Measurements from ENCODE around the gene INSYN2B.

DNA sequence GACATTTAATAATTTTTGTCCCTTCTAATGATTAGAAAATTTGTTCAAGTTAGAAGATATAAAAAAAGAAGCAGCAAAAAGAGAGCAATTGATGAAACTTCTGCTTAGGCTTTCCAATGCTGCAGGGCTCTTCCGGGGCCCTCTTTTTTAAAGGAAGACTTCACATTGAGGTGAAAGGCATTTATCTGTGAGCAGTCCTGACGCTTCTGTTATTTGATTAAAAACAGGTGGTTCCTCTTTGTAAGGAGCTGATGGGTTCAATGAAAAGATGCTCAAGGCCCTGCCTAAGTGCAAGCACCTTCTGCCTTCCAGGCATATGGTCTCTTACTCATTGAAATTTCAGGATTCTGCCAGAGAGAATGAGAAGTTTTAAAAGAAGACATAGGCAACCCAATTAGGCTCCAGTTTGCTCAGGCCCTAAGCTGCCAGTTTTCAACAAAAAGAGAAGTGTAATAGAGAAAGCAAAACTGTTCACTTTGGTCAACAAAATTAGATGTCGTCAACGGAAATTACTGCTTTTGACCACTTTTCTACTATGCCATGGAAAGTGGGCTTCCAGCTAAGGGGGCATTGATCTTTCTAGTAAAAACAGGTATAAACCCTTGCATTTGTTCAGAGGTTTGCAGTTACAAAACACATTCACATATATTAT is 100.2 kb downstream of the INSYN2B start:
- no peak for TF ChIP-seq RAD21 (IDR thresholded peaks at IDR 0.05 in 1 of 2, conservative IDR thresholded peaks at IDR 0.05 in 1 of 2; ENCODE audit: low read depth in 2 of 2, low read length in 2 of 2)
- no peak for TF ChIP-seq EGR1 (IDR thresholded peaks at IDR 0.05; ENCODE audit: borderline replicate concordance, low read depth, low read length)
- TF ChIP-seq, protein P1, sequence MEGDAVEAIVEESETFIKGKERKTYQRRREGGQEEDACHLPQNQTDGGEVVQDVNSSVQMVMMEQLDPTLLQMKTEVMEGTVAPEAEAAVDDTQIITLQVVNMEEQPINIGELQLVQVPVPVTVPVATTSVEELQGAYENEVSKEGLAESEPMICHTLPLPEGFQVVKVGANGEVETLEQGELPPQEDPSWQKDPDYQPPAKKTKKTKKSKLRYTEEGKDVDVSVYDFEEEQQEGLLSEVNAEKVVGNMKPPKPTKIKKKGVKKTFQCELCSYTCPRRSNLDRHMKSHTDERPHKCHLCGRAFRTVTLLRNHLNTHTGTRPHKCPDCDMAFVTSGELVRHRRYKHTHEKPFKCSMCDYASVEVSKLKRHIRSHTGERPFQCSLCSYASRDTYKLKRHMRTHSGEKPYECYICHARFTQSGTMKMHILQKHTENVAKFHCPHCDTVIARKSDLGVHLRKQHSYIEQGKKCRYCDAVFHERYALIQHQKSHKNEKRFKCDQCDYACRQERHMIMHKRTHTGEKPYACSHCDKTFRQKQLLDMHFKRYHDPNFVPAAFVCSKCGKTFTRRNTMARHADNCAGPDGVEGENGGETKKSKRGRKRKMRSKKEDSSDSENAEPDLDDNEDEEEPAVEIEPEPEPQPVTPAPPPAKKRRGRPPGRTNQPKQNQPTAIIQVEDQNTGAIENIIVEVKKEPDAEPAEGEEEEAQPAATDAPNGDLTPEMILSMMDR (IDR thresholded peaks at IDR 0.05; ENCODE audit: control extremely low read depth in 1 of 3, insufficient read depth in 1 of 3, low read depth in 1 of 3, low read length in 3 of 3), result no peak
- no peak for TF ChIP-seq ZNF274 (IDR thresholded peaks at IDR 0.05; ENCODE audit: borderline replicate concordance, extremely low read depth, low read length)
- TF ChIP-seq, protein P2, sequence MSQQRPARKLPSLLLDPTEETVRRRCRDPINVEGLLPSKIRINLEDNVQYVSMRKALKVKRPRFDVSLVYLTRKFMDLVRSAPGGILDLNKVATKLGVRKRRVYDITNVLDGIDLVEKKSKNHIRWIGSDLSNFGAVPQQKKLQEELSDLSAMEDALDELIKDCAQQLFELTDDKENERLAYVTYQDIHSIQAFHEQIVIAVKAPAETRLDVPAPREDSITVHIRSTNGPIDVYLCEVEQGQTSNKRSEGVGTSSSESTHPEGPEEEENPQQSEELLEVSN (IDR thresholded peaks at IDR 0.05), result no peak
- TF ChIP-seq PHF8 (conservative IDR thresholded peaks at IDR 0.05; ENCODE audit: low read depth, low read length), result no peak
- no peak for TF ChIP-seq MAFK (IDR thresholded peaks at IDR 0.05; ENCODE audit: low read depth, low read length)
- no peak for TF ChIP-seq GABPA (IDR thresholded peaks at IDR 0.05; ENCODE audit: borderline replicate concordance, insufficient read depth, low read length)
- no peak for TF ChIP-seq JUN (IDR thresholded peaks at IDR 0.05; ENCODE audit: low read depth, low read length)
- no peak for TF ChIP-seq SIX5 (IDR thresholded peaks at IDR 0.05; ENCODE audit: low read depth, low read length)
- no peak for TF ChIP-seq POLR2A (IDR thresholded peaks at IDR 0.05; ENCODE audit: control extremely low read depth in 1 of 2, low read depth in 2 of 2, low read length in 2 of 2)
